GM06990 (cell line): ENCODE results near the gene FARSB.

Experiments
- DNase-seq: peaks from one replicate; pipeline ENCODE4 v3.0.0-alpha.2; 2011; ENCODE audit not compliant: insufficient read length; ENCODE audit errors: extremely low read depth
- H3K27me3 ChIP-seq: replicated peaks from 2 replicates; pipeline ENCODE4 v1.6.0; 2011; ENCODE audit warnings: low read length; ENCODE audit not compliant: control insufficient read depth, insufficient read depth
- H3K36me3 ChIP-seq: 2 replicates; pipeline ENCODE4 v1.5.1; 2011; ENCODE audit warnings: low read length; ENCODE audit not compliant: control insufficient read depth, insufficient read depth
- H3K4me3 ChIP-seq: replicated peaks from 2 replicates; pipeline ENCODE4 v1.5.1; 2011; ENCODE audit warnings: low read depth, mild to moderate bottlenecking, control low read depth, low read length
- CTCF ChIP-seq: IDR thresholded peaks from 2 replicates; pipeline ENCODE4 v1.5.1; 2011; ENCODE audit warnings: low read length, control low read depth, mild to moderate bottlenecking, inconsistent platforms; ENCODE audit not compliant: insufficient read depth, poor library complexity, severe bottlenecking

Gene FARSB

GRCh38 chr2:222535477-222535876 lies 120.4 kb downstream of the FARSB start:
- DNase-seq, result no peak

GRCh38 chr2:222532315-222532714 lies 123.6 kb downstream of the FARSB start:
- no peak for TF ChIP-seq CTCF
- no peak overlapping the region for H3K4me3 ChIP-seq
- peaks cover 6% of the 10 kb centered on the region for H3K36me3 ChIP-seq
- H3K27me3 ChIP-seq, result no peaks in the 10 kb centered on the region
- DNase-seq, result no peak

More at GRCh38 chr2:222535477-222535876, 120.4 kb downstream of the FARSB start:
- Histone ChIP-seq H3K36me3 (peaks cover 6% of the 10 kb centered on the region), H3K27me3 (no peaks in the 10 kb centered on the region), H3K4me3 (no peak overlapping the region)
- no peak for TF ChIP-seq CTCF

GRCh38 chr2:222526480-222527277 lies 129.2 kb downstream of the FARSB start:
- Histone ChIP-seq H3K36me3 (peaks cover 2% of the 10 kb centered on the region), H3K27me3 (no peaks in the 10 kb centered on the region), H3K4me3 (peak overlapping the region; percentile 11; the same call in 1 of the 2 replicates)
- no peak for TF ChIP-seq CTCF
- no peak for DNase-seq

- H3K27me3 ChIP-seq, result no peaks in the 10 kb centered on the region
- DNase-seq, result no peak
- peaks cover 2% of the 10 kb centered on the region for H3K36me3 ChIP-seq
- H3K4me3 ChIP-seq, result no peak overlapping the region
- TF ChIP-seq CTCF, result no peak
Observed at GRCh38 chr2:222525811-222526210, 130.1 kb downstream of the FARSB start.

- Histone ChIP-seq H3K4me3 (no peak overlapping the region), H3K36me3 (peaks cover 2% of the 10 kb centered on the region), H3K27me3 (no peaks in the 10 kb centered on the region)
- no peak for DNase-seq
- no peak for TF ChIP-seq CTCF
Observed at GRCh38 chr2:222523783-222524544, 131.9 kb downstream of the FARSB start.
